Suprapubic skin (tissue), 4 donors: Measurements from ENCODE around the gene TDRD9. TPM values are rescaled to one million over a fixed set of nuclear protein-coding genes. Genes with fewer than 3 reads are reported as not detected.

Experiments used
- DNase-seq, 2 donors: peaks; one replicate each; pipeline ENCODE4 v3.0.0-alpha.2; 2019; ENCODE audit warnings: low spot score in 2 of 2
- H3K27ac ChIP-seq: fragments of 200-600 bp; sonication (generic); one replicate; pipeline ENCODE4 v1.5.1; 2019
- H3K27me3 ChIP-seq: fragments of 200-600 bp; sonication (generic); one replicate; pipeline ENCODE4 v1.5.1; 2019
- H3K36me3 ChIP-seq: fragments of 200-600 bp; sonication (generic); one replicate; pipeline ENCODE4 v1.5.1; 2019
- H3K4me1 ChIP-seq: fragments of 200-600 bp; sonication (generic); one replicate; pipeline ENCODE4 v1.5.1; 2019
- H3K4me3 ChIP-seq: fragments of 200-600 bp; sonication (generic); one replicate; pipeline ENCODE4 v1.5.1; 2019; ENCODE audit warnings: mild to moderate bottlenecking
- H3K9me3 ChIP-seq: fragments of 200-600 bp; sonication (generic); one replicate; pipeline ENCODE4 v1.5.1; 2019
- CTCF ChIP-seq, 2 donors: fragments of 200-600 bp in 1 of 2; fragments of 450-650 bp in 1 of 2; sonication (generic) in 1 of 2; IDR thresholded peaks; one replicate each; pipeline ENCODE4 v1.5.1; 2016 to 2019; ENCODE audit warnings: antibody characterized with exemption in 2 of 2, mild to moderate bottlenecking in 1 of 2, moderate library complexity in 1 of 2
- EP300 ChIP-seq: sonication (generic); formaldehyde crosslinking; IDR thresholded peaks from one replicate; pipeline ENCODE4 v1.6.1; 2017; ENCODE audit warnings: antibody characterized with exemption
- POLR2A ChIP-seq, 2 donors: fragments of 450-650 bp; IDR thresholded peaks; one replicate each; pipeline ENCODE4 v1.6.1; 2017; ENCODE audit warnings: antibody characterized with exemption in 2 of 2, mild to moderate bottlenecking in 2 of 2, moderate library complexity in 2 of 2
- POLR2AphosphoS5 ChIP-seq, 3 donors: sonication (generic); formaldehyde crosslinking; IDR thresholded peaks; one replicate each; pipeline ENCODE4 v1.6.1; 2017; ENCODE audit warnings: antibody characterized with exemption in 3 of 3
- WGBS: methylation state at CpG from one replicate; pipeline ENCODE4 v1.1.5; 2018; 5-methylcytosine and 5-hydroxymethylcytosine counted together
- total RNA-seq, 4 donors: library from RNA; depleted of rRNA; stranded (reverse); fragments of >200 nt; gene quantifications; one replicate each; pipeline ENCODE4 v1.1.0, GENCODE V29; 2016

Gene TDRD9
- total RNA-seq, 4 donors from 2014 or later: 1.0 to 1.7 TPM; not detected in 2

GRCh38 chr14:104019806-104020205, 91.5 kb downstream of the TDRD9 start:
- H3K27ac ChIP-seq: no peak overlapping the region
- DNase-seq: no peak
- no peaks in the 10 kb centered on the region for H3K9me3 ChIP-seq
- WGBS: 82% methylated on average over 7 of the region's 7 CpGs
- no peaks in the 10 kb centered on the region for H3K4me1 ChIP-seq
- H3K27me3 ChIP-seq: peaks cover 29% of the 10 kb centered on the region
- H3K4me3 ChIP-seq: no peak overlapping the region
- no peaks in the 10 kb centered on the region for H3K36me3 ChIP-seq
- TF ChIP-seq CTCF (IDR thresholded peaks at IDR 0.05): no peak
- TF ChIP-seq POLR2A (IDR thresholded peaks at IDR 0.05): no peak
- TF ChIP-seq EP300: no peak
- TF ChIP-seq POLR2AphosphoS5 (IDR thresholded peaks at IDR 0.05): no peak

- Histone ChIP-seq H3K27ac (no peak overlapping the region), H3K36me3 (no peaks in the 10 kb centered on the region), H3K4me1 (no peaks in the 10 kb centered on the region), H3K4me3 (no peak overlapping the region), H3K27me3 (peaks cover 29% of the 10 kb centered on the region), H3K9me3 (no peaks in the 10 kb centered on the region)
- 73% methylated on average over 9 of the region's 9 CpGs for WGBS
- TF ChIP-seq CTCF (IDR thresholded peaks at IDR 0.05) (no peak), POLR2A (IDR thresholded peaks at IDR 0.05) (no peak), EP300 (no peak), POLR2AphosphoS5 (IDR thresholded peaks at IDR 0.05) (no peak)
- no peak for DNase-seq
These were observed 92.2 kb downstream of the TDRD9 start for GRCh38 chr14:104020471-104020870.

GRCh38 chr14:104023325-104024055, 95.2 kb downstream of the TDRD9 start:
- 76% methylated on average over 2 of the region's 2 CpGs for WGBS
- H3K27me3 ChIP-seq: peaks cover 27% of the 10 kb centered on the region
- H3K4me3 ChIP-seq: no peak overlapping the region
- H3K9me3 ChIP-seq: no peaks in the 10 kb centered on the region
- TF ChIP-seq EP300 (no peak), POLR2A (IDR thresholded peaks at IDR 0.05) (no peak), POLR2AphosphoS5 (IDR thresholded peaks at IDR 0.05) (no peak), CTCF (IDR thresholded peaks at IDR 0.05) (no peak)
- no peaks in the 10 kb centered on the region for H3K4me1 ChIP-seq
- no peak for DNase-seq
- H3K36me3 ChIP-seq: no peaks in the 10 kb centered on the region
- no peak overlapping the region for H3K27ac ChIP-seq

- H3K4me3 ChIP-seq: no peak overlapping the region
- no peak for DNase-seq
- no peaks in the 10 kb centered on the region for H3K36me3 ChIP-seq
- WGBS: 80% methylated on average over 3 of the region's 3 CpGs
- peaks cover 26% of the 10 kb centered on the region for H3K27me3 ChIP-seq
- H3K4me1 ChIP-seq: no peaks in the 10 kb centered on the region
- H3K9me3 ChIP-seq: no peaks in the 10 kb centered on the region
- TF ChIP-seq CTCF (IDR thresholded peaks at IDR 0.05) (no peak), EP300 (no peak), POLR2AphosphoS5 (IDR thresholded peaks at IDR 0.05) (no peak)
- no peak overlapping the region for H3K27ac ChIP-seq
These were observed 97.3 kb downstream of the TDRD9 start for GRCh38 chr14:104025534-104025933.

- WGBS: 71% methylated on average over 1 of the region's 1 CpG
- Histone ChIP-seq H3K9me3 (no peaks in the 10 kb centered on the region), H3K27ac (no peak overlapping the region), H3K36me3 (no peaks in the 10 kb centered on the region), H3K4me1 (no peaks in the 10 kb centered on the region), H3K4me3 (no peak overlapping the region), H3K27me3 (peaks cover 21% of the 10 kb centered on the region)
- DNase-seq: no peak
- no peak for TF ChIP-seq CTCF (IDR thresholded peaks at IDR 0.05)
- TF ChIP-seq POLR2AphosphoS5 (IDR thresholded peaks at IDR 0.05): no peak
- TF ChIP-seq POLR2A (IDR thresholded peaks at IDR 0.05): no peak
- TF ChIP-seq EP300: no peak
These were observed 97.8 kb downstream of the TDRD9 start for GRCh38 chr14:104026024-104026423.
